SK-N-SH (cell line): Measurements from ENCODE around the gene INSYN1.

ENCODE experiments used
- CTCF ChIP-seq: fragments of 200-600 bp; sonication (generic); IDR thresholded peaks from 2 replicates; pipeline ENCODE4 v1.6.1; 2017; ENCODE audit warnings: antibody characterized with exemption, mild to moderate bottlenecking, moderate library complexity
- GABPA ChIP-seq: IDR thresholded peaks from 2 replicates; pipeline ENCODE4 v1.4.0; 2012; ENCODE audit warnings: low read depth, mild to moderate bottlenecking
- POLR2AphosphoS5 ChIP-seq: IDR thresholded peaks from 2 replicates; pipeline ENCODE4 v1.6.1; 2012; ENCODE audit warnings: low read depth, low read length
- RCOR1 ChIP-seq: fragments of 150-350 bp; IDR thresholded peaks from 2 replicates; pipeline ENCODE4 v1.6.1; 2017; ENCODE audit warnings: antibody characterized with exemption, low read length

- TF ChIP-seq GABPA (no peak), RCOR1 (no peak), POLR2AphosphoS5 (no peak), CTCF (no peak)
Measured at GRCh38 chr15:73792415-73792814, 39.3 kb upstream of the INSYN1 start.
